ENCODE results near the gene GABRG3. TPM values are rescaled to one million over a fixed set of nuclear protein-coding genes. Genes with fewer than 3 reads are reported as not detected.
A peak's percentile ranks its signal among the peaks of the same experiment; 100 is the strongest.

GABRG3 gene
- total and polyA plus RNA-seq, 9 of the 15 experiments (the other 6 are each of a cell fraction or from before 2014, with no cell fraction given), result 4.0 to 15.1 (median 11.2) TPM

GRCh38 chr15:27179789-27180188 lies 208.8 kb downstream of the GABRG3 start:
- Histone ChIP-seq H3K36me3 (ENCODE audit: control insufficient read depth, insufficient read depth, low read length) (no peaks in the 10 kb centered on the region; the same call in 2 of the 3 replicates), H3K4me2 (ENCODE audit: insufficient read depth, low read length) (peak overlapping the region; percentile 48), H3K27me3 (ENCODE audit: control insufficient read depth in 2 of 2, insufficient read depth in 2 of 2, low read length in 2 of 2) (no peaks in the 10 kb centered on the region), H3K9me3 (replicated peaks; ENCODE audit: control insufficient read depth, insufficient read depth, low read depth, low read length) (peaks cover 5% of the 10 kb centered on the region; the same call in 1 of the 2 replicates), H2AFZ (ENCODE audit: low read depth, low read length) (peak overlapping the region; percentile 51; the same call in 1 of the 2 replicates), H3K9ac (ENCODE audit: insufficient read depth in 1 of 2, low read depth in 2 of 2, low read length in 2 of 2) (no peak overlapping the region; a peak in 1 of 4 replicates), H3K4me3 (no peak overlapping the region), H3K9me1 (ENCODE audit: control insufficient read depth, insufficient read depth, low read length) (no peaks in the 10 kb centered on the region), H3K27ac (ENCODE audit: extremely low read depth, low read depth, low read length) (peak overlapping the region; percentile 63; the same call in 2 of the 3 replicates), H3K4me1 (replicated peaks in 1 of 2; ENCODE audit: control insufficient read depth in 2 of 2, insufficient read depth in 2 of 2, low read length in 2 of 2) (peaks cover 0 to 19% of the 10 kb centered on the region in 2 experiments; a peak in 3 of 5 replicates), H3K79me2 (ENCODE audit: control insufficient read depth, insufficient read depth, low read length) (peaks cover 45% of the 10 kb centered on the region), H4K20me1 (replicated peaks; ENCODE audit: control insufficient read depth, insufficient read depth, low read length) (no peaks in the 10 kb centered on the region)
- ChIA-PET CTCF (ENCODE audit: low intra/inter-chr PET ratio) (no interaction called here), POLR2A (interaction anchor here (1.0 kb wide), 1 partner anchor 15 kb away, joined by 3 read pairs; no protein-coding TSS in a partner anchor)
- DNase-seq (ENCODE audit: extremely low read depth in 1 of 4, low spot score in 3 of 4) (peak in 3 of 4 experiments; percentile 21 to 77 (median 39)), ATAC-seq (peak; percentile 98), FAIRE-seq (peak; percentile 96)
- intact Hi-C loops (cut with micrococcal nuclease), result no loop called here
- BruUV-seq (replicated peaks), result no TSS peak
- WGBS (ENCODE audit: insufficient coverage, low coverage, missing lambda C conversion rate), result 3% methylated on average over 7 of the region's 7 CpGs
- in situ Hi-C loops (cut with MboI), result no loop called here
- TF ChIP-seq, protein P1, sequence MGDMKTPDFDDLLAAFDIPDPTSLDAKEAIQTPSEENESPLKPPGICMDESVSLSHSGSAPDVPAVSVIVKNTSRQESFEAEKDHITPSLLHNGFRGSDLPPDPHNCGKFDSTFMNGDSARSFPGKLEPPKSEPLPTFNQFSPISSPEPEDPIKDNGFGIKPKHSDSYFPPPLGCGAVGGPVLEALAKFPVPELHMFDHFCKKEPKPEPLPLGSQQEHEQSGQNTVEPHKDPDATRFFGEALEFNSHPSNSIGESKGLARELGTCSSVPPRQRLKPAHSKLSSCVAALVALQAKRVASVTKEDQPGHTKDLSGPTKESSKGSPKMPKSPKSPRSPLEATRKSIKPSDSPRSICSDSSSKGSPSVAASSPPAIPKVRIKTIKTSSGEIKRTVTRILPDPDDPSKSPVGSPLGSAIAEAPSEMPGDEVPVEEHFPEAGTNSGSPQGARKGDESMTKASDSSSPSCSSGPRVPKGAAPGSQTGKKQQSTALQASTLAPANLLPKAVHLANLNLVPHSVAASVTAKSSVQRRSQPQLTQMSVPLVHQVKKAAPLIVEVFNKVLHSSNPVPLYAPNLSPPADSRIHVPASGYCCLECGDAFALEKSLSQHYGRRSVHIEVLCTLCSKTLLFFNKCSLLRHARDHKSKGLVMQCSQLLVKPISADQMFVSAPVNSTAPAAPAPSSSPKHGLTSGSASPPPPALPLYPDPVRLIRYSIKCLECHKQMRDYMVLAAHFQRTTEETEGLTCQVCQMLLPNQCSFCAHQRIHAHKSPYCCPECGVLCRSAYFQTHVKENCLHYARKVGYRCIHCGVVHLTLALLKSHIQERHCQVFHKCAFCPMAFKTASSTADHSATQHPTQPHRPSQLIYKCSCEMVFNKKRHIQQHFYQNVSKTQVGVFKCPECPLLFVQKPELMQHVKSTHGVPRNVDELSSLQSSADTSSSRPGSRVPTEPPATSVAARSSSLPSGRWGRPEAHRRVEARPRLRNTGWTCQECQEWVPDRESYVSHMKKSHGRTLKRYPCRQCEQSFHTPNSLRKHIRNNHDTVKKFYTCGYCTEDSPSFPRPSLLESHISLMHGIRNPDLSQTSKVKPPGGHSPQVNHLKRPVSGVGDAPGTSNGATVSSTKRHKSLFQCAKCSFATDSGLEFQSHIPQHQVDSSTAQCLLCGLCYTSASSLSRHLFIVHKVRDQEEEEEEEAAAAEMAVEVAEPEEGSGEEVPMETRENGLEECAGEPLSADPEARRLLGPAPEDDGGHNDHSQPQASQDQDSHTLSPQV (IDR thresholded peaks at IDR 0.05), result 0 out of 2 replicates have a peak, but pooled peaks have one; percentile 23
- TF ChIP-seq, protein P2, sequence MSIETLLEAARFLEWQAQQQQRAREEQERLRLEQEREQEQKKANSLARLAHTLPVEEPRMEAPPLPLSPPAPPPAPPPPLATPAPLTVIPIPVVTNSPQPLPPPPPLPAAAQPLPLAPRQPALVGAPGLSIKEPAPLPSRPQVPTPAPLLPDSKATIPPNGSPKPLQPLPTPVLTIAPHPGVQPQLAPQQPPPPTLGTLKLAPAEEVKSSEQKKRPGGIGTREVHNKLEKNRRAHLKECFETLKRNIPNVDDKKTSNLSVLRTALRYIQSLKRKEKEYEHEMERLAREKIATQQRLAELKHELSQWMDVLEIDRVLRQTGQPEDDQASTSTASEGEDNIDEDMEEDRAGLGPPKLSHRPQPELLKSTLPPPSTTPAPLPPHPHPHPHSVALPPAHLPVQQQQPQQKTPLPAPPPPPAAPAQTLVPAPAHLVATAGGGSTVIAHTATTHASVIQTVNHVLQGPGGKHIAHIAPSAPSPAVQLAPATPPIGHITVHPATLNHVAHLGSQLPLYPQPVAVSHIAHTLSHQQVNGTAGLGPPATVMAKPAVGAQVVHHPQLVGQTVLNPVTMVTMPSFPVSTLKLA (conservative IDR thresholded peaks at IDR 0.05), result 0 out of 4 replicates have a peak, but pooled peaks of 1 of the 2 experiments have one; percentile 14
- TF ChIP-seq ZBTB26 (CRISPR knock-in tag; IDR thresholded peaks at IDR 0.05), result no peak
- TF ChIP-seq MCM5 (IDR thresholded peaks at IDR 0.05; ENCODE audit: low read depth), result no peak
- peak; percentile 80 for TF ChIP-seq MAFF (IDR thresholded peaks at IDR 0.05; ENCODE audit: low read length)
- TF ChIP-seq PYGO2 (tag; IDR thresholded peaks at IDR 0.05), result no peak
- no peak for TF ChIP-seq MECOM (CRISPR knock-in tag; IDR thresholded peaks at IDR 0.05)
- TF ChIP-seq JUND (IDR thresholded peaks at IDR 0.05; ENCODE audit: borderline replicate concordance, low read depth, low read length), result 0 out of 2 replicates have a peak, but pooled peaks have one; percentile 14
- TF ChIP-seq JUND (tag; IDR thresholded peaks at IDR 0.05; ENCODE audit: borderline replicate concordance, low read depth, low read length), result no peak; the same call in 2 of the 3 replicates
- no peak for TF ChIP-seq SMAD3 (CRISPR knock-in tag; conservative IDR thresholded peaks at IDR 0.05)
- TF ChIP-seq SNRNP70 (optimal IDR thresholded peaks at IDR 0.05; ENCODE audit: low read depth, low read length), result no peak
- TF ChIP-seq, protein P3, sequence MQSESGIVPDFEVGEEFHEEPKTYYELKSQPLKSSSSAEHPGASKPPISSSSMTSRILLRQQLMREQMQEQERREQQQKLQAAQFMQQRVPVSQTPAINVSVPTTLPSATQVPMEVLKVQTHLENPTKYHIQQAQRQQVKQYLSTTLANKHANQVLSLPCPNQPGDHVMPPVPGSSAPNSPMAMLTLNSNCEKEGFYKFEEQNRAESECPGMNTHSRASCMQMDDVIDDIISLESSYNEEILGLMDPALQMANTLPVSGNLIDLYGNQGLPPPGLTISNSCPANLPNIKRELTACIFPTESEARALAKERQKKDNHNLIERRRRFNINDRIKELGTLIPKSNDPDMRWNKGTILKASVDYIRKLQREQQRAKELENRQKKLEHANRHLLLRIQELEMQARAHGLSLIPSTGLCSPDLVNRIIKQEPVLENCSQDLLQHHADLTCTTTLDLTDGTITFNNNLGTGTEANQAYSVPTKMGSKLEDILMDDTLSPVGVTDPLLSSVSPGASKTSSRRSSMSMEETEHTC (IDR thresholded peaks at IDR 0.05), result no peak
- peak; percentile 90 for TF ChIP-seq C11orf30 (IDR thresholded peaks at IDR 0.05; ENCODE audit: low read depth)
- TF ChIP-seq EP400 (IDR thresholded peaks at IDR 0.05), result 0 out of 2 replicates have a peak, but pooled peaks have one; percentile 21
- peak; percentile 95 for TF ChIP-seq NFE2 (IDR thresholded peaks at IDR 0.05; ENCODE audit: low read depth)

All from K562 (cell line).